ENCODE measurements around the gene IL6R. TPM values are rescaled to one million over a fixed set of nuclear protein-coding genes. Genes with fewer than 3 reads are reported as not detected.
A peak's percentile ranks its signal among the peaks of the same experiment; 100 is the strongest.
"Not testable (repeated sequence)": the region's sequence is repeated elsewhere in the genome, so short reads cannot be mapped to it uniquely, and the experiment has no call there.

The IL6R gene
- total RNA-seq, 2 experiments from 2014 or later: 2.3 to 2.4 TPM

DNA sequence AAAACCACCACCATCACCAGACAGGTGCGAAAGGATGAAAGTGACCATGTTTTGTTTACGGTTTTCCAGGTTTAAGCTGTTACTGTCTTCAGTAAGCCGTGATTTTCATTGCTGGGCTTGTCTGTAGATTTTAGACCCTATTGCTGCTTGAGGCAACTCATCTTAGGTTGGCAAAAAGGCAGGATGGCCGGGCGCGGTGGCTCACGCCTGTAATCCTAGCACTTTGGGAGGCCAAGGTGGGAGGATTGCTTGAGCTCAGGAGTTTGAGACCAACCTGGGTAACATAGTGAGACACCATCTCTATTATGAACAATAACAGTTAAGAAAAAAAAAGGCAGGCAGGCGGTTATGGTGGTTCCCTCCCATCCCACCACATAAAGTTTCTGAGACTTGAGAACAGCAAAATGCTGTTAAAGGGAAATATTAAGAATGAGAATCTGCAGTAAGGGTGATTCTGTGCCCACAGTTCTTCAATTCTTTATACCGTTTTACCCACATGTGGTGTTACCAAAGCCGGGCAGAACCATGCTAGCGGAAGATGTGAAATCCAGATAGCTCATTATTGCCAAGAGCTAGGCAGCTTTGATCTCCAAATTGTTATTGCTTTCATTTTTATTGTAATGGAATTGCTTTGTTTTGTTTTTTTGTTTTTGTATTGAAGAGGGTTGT lies 62.4 kb downstream of the IL6R start:
- no peaks in the 10 kb centered on the region for H3K36me3 Mint-ChIP-seq
- H3K9me3 Mint-ChIP-seq: no peaks in the 10 kb centered on the region
- H3K4me1 Mint-ChIP-seq: peaks cover 25% of the 10 kb centered on the region

DNA sequence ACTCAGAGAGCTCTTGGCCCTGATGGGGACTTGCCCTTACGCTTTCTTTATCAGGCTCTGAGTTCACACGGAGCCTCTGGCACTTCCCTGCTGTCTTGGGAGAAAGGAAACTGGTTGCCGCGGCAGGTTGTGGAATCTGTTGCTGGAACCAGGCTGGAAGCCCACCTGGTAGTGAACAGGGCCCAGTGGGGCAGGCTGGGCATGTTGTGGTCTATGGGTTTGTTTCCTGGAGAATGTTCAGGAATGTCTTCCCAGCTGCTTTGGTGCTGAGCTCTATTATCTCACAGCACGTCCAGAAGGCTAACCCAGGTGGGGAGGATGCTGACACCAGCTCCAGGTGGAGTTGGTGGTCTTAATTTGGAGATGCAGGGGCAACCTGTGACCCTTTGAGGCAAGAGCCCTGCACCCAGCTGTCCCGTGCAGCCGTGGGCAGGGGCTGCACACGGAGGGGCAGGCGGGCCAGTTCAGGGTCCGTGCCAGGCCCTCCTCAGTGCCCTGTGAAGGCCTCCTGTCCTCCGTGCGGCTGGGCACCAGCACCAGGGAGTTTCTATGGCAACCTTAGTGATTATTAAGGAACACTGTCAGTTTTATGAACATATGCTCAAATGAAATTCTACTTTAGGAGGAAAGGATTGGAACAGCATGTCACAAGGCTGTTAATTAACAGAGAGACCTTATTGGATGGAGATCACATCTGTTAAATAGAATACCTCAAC lies 63.5 kb downstream of the IL6R start:
- H3K4me3 Mint-ChIP-seq: no peak overlapping the region
- no peaks in the 10 kb centered on the region for H3K9me3 Mint-ChIP-seq
- H3K27me3 Mint-ChIP-seq: no peaks in the 10 kb centered on the region
- no peak for DNase-seq
- no peaks in the 10 kb centered on the region for H3K36me3 Mint-ChIP-seq
- H3K4me1 Mint-ChIP-seq: peaks cover 16% of the 10 kb centered on the region
- H3K27ac Mint-ChIP-seq: no peak overlapping the region

More for the DNA sequence above, 62.4 kb downstream of the IL6R start:
- no peak overlapping the region for H3K4me3 Mint-ChIP-seq
- no peak for DNase-seq
- H3K27ac Mint-ChIP-seq: no peak overlapping the region
- H3K27me3 Mint-ChIP-seq: no peaks in the 10 kb centered on the region

DNA sequence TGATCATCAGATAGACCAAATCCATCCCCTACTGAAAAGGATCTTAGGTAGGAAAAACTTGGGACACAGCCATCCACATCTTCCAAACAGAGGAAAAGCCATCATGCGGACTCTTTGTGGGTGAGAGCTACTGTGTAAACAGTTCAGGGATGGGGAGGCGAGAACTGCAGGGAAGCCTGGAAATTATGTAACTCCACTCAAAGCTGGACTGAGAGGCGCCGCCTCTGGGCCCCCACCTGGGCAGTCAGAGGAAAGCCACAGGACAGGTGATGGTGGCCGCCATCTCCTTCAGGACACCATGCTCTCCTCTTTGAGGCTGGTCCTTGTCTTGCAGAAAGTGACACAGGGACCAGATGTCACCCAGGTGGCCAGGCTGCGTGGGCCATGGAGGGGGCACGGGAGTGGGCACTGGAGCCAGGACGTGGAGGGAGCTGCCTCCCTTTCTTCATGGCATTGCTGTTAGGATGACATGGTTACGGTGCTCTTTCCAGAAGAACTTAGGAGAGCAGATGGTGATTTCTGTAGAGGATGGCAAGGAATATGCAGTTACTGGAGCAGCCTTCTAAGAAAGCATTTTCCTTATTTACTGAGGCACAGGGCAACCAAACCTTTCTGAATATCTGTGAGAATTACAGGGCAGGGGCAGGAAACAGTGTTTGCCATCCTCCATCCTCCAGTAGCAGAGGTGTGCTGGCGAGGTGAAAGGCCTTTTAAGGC lies 64.9 kb downstream of the IL6R start:
- Mint-ChIP-seq H3K9me3 (no peaks in the 10 kb centered on the region), H3K27ac (no peak overlapping the region), H3K36me3 (no peaks in the 10 kb centered on the region), H3K27me3 (no peaks in the 10 kb centered on the region), H3K4me1 (peaks cover 8% of the 10 kb centered on the region), H3K4me3 (no peak overlapping the region)
- no peak for DNase-seq

DNA sequence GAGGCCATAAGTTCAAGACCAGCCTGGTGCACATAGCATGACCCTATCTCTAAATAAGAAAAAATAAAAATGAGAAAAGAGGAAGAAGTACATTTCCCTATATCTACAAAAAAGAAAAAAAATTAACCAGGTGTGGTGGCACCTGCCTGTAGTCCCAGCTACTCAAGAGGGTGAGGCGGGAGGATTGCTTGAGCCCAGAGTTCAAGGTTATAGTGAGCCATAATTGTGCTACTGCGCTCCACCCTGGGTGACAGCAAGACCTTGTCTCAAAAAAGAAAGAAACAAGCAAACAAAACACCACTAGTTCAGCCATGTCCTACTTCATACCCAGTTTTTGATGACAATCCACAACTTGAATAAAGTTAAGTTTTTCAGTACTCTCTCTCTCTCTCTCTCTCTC lies 66.2 kb downstream of the IL6R start:
- DNase-seq: no peak
- Mint-ChIP-seq H3K4me3 (no peak overlapping the region), H3K27ac (no peak overlapping the region), H3K4me1 (peaks cover 2% of the 10 kb centered on the region), H3K9me3 (no peaks in the 10 kb centered on the region), H3K36me3 (no peaks in the 10 kb centered on the region), H3K27me3 (no peaks in the 10 kb centered on the region)

DNA sequence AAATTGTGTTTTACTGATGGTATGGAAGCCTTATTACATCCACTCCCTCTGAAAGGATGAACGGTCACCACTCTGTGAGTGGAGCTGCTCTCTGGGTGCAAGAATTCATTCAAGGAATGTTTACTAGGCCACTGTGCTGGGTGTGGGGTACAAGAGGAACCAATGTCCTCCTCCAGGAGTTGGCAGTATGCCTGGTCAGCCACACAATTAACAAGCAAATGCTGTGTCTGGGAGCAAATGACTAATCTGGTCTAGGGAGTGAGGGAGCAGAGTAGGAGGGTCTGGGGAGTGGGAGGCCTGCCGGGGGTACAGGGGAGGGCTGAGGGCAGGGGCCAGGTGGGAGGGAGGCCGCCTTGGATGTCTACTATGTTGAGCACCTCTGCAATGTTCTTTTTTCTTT lies 69.7 kb downstream of the IL6R start:
- Mint-ChIP-seq H3K4me3 (no peak overlapping the region), H3K36me3 (no peaks in the 10 kb centered on the region), H3K9me3 (no peaks in the 10 kb centered on the region), H3K27me3 (no peaks in the 10 kb centered on the region), H3K4me1 (peaks cover 16% of the 10 kb centered on the region), H3K27ac (no peak overlapping the region)
- DNase-seq: no peak

DNA sequence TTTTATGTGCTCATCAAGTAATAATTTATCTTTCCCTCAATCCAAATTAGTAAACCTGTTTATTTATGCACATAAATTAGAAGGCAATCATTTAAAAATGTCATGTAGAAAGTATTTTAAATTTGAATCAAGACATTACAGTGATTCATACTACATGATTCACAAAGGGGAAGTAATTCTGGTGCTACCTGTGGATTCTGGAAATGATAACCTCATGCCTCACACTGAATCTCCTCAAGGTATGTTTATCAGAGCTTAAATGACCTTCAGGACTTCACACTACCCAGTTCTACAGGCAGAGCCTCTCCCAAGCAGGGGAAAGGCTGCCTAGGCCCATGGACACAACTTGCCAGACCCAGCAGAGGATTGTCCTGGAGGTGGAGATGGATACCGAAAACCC lies 71.6 kb downstream of the IL6R start:
- no peaks in the 10 kb centered on the region for H3K27me3 Mint-ChIP-seq
- no peaks in the 10 kb centered on the region for H3K36me3 Mint-ChIP-seq
- no peak overlapping the region for H3K4me3 Mint-ChIP-seq
- no peak overlapping the region for H3K27ac Mint-ChIP-seq
- peaks cover 16% of the 10 kb centered on the region for H3K4me1 Mint-ChIP-seq
- no peaks in the 10 kb centered on the region for H3K9me3 Mint-ChIP-seq
- no peak for DNase-seq

DNA sequence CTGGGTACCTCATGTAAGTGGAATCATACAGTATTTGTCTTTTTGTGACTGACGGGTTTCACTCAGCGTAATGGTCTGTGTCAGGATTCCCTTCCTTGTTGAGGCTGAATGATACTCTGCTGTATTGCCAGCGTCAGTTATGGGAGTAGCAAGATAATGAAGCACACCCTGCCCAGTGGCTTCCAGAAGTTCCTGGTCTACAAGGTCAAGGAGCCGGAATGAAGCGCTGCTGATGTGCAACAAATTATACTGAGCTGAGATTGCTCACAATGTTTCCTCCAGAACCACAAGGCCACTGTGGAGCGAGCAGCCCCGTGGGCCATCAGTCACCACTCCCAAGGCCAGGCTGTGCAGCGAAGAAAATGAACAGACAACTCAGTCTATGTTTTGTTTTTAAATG lies 72.9 kb downstream of the IL6R start:
- Mint-ChIP-seq H3K4me1 (peaks cover 16% of the 10 kb centered on the region), H3K27me3 (no peaks in the 10 kb centered on the region), H3K9me3 (no peaks in the 10 kb centered on the region), H3K36me3 (no peaks in the 10 kb centered on the region), H3K4me3 (no peak overlapping the region), H3K27ac (no peak overlapping the region)
- no peak for DNase-seq

DNA sequence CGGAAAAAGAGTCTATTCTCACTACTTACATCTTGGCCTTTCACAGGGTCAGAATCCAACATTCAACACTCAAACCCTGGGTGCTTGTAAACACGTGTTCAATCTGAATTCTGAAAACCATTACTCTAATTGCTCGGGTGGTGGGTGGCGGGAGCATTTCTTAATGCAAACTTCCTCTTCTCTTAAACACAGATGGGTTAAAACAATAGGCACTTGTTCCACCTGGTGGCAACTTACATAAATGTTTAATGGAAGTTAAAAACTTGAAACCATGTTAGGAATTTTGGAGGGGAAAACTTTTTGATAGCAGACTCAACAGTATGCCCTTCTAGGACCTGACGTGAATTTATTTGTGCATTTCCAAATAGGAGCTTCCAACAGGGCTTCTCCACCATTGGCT lies 73.5 kb downstream of the IL6R start:
- Mint-ChIP-seq H3K27ac (no peak overlapping the region), H3K9me3 (no peaks in the 10 kb centered on the region), H3K27me3 (peaks cover 5% of the 10 kb centered on the region), H3K4me3 (no peak overlapping the region), H3K4me1 (peaks cover 16% of the 10 kb centered on the region), H3K36me3 (no peaks in the 10 kb centered on the region)
- no peak for DNase-seq

DNA sequence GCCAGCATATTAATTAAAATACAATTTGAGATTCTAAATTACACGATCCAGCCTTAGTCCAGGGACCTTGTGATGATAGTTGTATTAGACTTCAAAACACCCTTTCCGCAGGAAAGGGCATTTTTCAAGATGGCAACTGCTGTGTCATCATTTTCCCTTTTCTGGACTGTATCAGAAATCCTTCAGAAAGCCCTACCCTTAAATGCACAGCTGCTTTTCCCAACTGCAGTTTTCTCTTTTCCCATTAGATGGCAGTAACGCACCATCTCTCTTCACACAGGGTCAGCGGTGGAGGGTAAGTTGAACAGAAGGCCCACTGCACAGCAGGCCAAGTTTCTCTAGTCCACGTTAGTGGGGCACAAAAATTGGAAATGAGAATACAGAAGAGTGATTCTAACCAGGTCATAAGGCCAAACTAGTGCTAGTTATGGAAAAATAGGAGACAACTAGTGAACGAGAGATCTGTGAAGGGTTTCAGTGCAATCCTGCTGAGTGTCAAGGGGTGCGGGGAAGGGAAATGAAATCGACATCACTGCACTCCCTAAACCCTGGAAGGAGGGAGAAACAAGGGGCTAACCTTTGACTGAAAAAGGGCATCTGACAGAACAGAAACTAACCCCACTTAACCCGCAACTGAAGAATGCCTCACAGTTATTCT lies 74.8 kb downstream of the IL6R start:
- no peak overlapping the region for H3K27ac Mint-ChIP-seq
- DNase-seq: peak; percentile 61
- H3K27me3 Mint-ChIP-seq: peaks cover 10% of the 10 kb centered on the region
- no peaks in the 10 kb centered on the region for H3K9me3 Mint-ChIP-seq
- no peaks in the 10 kb centered on the region for H3K36me3 Mint-ChIP-seq
- H3K4me1 Mint-ChIP-seq: peaks cover 16% of the 10 kb centered on the region
- no peak overlapping the region for H3K4me3 Mint-ChIP-seq

DNA sequence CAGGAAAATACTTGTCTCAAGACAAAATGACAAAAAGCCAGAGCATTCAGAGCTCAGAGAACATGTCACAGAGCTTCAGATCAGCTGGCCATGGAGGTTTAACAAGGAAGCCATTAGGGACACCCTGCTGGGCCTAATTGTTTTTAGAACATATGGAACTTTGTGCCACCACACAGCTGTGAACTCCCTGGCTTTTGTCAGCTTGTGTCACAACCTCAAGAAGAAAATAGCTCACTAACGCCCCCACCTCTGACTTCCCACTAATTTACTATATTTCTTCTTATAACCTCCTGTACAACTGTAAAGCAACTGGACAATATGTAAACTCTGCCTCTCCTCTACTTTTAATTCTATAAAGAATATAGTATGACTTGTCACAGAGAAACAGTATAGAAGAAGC lies 75.9 kb downstream of the IL6R start:
- Mint-ChIP-seq H3K36me3 (no peaks in the 10 kb centered on the region), H3K4me1 (peaks cover 16% of the 10 kb centered on the region), H3K9me3 (no peaks in the 10 kb centered on the region), H3K27ac (no peak overlapping the region), H3K27me3 (peaks cover 13% of the 10 kb centered on the region), H3K4me3 (no peak overlapping the region)
- DNase-seq: no peak

DNA sequence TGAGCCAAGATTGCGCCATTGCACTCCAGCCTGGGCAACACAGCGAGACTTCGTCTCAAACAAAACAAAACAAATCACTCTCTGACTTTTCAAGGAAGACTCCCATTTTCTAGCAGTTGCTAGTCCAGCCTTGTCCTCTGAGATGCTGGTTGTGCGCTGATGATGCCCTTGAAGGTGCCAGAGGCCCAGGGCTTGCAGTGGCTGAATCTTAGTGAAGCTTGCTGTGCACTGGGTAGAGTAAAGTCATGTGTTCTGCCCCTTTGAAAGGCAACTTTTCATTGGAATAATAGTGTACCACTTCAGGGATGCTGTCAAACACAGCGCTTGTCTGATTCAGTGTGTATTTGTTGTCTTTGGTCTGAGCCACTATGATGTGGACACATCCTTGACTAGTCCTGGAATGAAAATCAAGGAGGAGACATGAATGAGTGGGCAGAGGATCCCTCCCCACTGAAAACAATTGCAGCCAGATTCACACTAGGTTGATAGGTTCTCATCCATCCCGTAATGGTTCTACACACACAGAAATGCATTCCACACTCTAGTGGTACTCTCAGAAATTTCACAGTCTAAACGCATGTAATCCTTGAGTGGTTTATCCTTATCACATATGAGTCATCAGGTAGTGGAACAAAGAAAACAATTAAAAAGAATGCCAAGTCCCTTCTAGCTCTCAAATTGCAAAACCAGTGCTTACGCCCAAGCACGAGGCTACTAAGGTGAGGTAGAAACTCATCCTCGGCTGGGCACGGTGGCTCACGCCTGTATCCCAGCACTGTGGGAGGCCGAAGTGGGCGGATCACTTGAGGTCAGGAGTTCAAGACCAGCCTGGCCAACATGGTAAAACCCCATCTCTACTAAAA lies 79.0 kb downstream of the IL6R start:
- no peaks in the 10 kb centered on the region for H3K36me3 Mint-ChIP-seq
- peaks cover 13% of the 10 kb centered on the region for H3K27me3 Mint-ChIP-seq
- no peaks in the 10 kb centered on the region for H3K9me3 Mint-ChIP-seq
- H3K4me3 Mint-ChIP-seq: no peak overlapping the region
- H3K27ac Mint-ChIP-seq: no peak overlapping the region
- no peak for DNase-seq
- no peaks in the 10 kb centered on the region for H3K4me1 Mint-ChIP-seq

DNA sequence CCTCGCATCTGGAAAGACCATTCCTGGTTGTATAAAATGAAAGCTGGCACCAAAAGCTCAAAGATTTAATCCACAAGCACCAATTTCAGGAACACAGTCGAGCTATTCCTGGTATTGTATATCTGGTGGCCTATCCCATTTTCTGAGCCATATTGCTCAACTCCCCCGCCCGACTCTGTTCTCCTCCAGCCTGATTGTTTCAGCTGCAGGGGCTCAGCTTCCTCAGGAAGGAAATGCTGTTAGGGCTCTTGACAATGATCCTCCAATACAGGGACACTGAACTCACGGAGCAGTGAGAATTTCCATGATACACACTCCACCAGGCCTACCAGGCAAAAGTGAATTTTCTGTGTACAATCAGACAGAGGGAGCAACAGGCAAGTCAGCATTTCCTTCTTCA lies 80.0 kb downstream of the IL6R start:
- H3K9me3 Mint-ChIP-seq: no peaks in the 10 kb centered on the region
- H3K27me3 Mint-ChIP-seq: peaks cover 13% of the 10 kb centered on the region
- DNase-seq: no peak
- H3K4me3 Mint-ChIP-seq: no peak overlapping the region
- no peak overlapping the region for H3K27ac Mint-ChIP-seq
- H3K4me1 Mint-ChIP-seq: no peaks in the 10 kb centered on the region
- no peaks in the 10 kb centered on the region for H3K36me3 Mint-ChIP-seq

DNA sequence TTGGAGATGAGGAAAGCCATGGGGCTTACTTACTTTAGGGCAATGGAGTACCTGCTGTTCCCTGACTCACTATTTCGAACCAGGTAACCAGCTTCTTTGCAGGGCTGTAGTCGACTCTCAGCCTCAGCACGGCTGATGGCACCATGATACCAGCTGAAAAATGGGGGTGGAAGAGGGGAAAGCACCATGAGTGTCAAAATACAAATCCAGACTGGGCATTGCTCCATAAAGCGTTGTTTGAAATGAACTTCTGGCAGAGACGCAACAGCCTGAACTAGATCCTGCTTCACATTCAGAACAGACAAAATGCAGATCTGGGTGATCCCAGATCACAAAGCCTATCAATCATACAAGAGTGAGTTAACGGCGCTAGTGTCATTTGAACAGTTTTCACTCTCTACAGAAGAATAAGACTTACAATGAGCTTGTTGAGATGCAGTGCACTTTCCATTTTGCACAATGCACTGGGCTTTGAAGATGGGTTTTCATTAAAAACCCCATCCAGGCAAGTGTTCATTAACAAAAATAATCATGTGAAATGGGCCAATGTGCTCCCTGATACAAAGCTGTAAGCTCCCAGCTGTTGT lies 80.9 kb downstream of the IL6R start:
- no peaks in the 10 kb centered on the region for H3K4me1 Mint-ChIP-seq
- no peak overlapping the region for H3K27ac Mint-ChIP-seq
- peaks cover 13% of the 10 kb centered on the region for H3K27me3 Mint-ChIP-seq
- no peak overlapping the region for H3K4me3 Mint-ChIP-seq
- H3K9me3 Mint-ChIP-seq: no peaks in the 10 kb centered on the region
- no peaks in the 10 kb centered on the region for H3K36me3 Mint-ChIP-seq
- no peak for DNase-seq

DNA sequence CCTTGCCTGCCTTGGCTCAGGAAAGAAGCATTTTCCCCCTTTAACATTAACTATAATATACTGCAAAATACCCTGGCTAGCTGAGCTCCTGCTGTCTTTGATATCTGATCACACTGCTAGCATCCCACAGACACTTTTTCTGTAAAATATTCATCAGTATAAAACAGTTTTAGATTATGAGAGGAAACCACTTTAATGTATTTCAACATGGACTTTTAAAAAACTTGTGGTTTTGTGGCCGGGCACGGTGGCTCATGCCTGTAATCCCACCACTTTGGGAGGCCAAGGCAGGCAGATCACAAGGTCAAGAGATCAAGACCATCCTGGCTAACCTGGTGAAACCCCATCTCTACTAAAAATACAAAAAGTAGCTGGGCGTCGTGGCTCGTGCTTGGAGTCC lies 81.6 kb downstream of the IL6R start:
- not testable (repeated sequence) for H3K4me3 Mint-ChIP-seq, DNase-seq, H3K36me3 Mint-ChIP-seq, H3K4me1 Mint-ChIP-seq, H3K27ac Mint-ChIP-seq, H3K9me3 Mint-ChIP-seq
- H3K27me3 Mint-ChIP-seq: peaks cover 13% of the 10 kb centered on the region

All from activated naive CD8-positive, alpha-beta T cell treated with anti-CD3 and anti-CD28 coated beads for 36 hours (primary cell).